Posterior vena cava (tissue), 2 donors: ENCODE data around the gene PSMF1. TPM values are rescaled to one million over a fixed set of nuclear protein-coding genes. Genes with fewer than 3 reads are reported as not detected.

Experiments used
- DNase-seq: peaks from one replicate; pipeline ENCODE4 v3.0.0-alpha.2; 2020; ENCODE audit warnings: low spot score
- intact Hi-C, 2 donors: fragments of 100-400 bp; cut with DNase I; formaldehyde crosslinking; loops; one replicate each; pipeline versions ENCODE4 v1.14.1 to v1.14.2; 2022 to 2023
- total RNA-seq, 2 donors: library from RNA; stranded (reverse); fragmentation: NEBNext Ultra II Directional; extraction: Animal tissue kit (Norgen Biotek cat#: 25700); gene quantifications; one replicate each; pipeline ENCODE4 v1.2.1, GENCODE V29; 2021
- donor health status: DM: yes; HTN: yes; CAD: no.
- donor health status: DM: yes; HTN: yes; CAD: no.

Gene PSMF1
- total RNA-seq, 2 donors from 2014 or later = 97.6 to 110 TPM

- no peak for DNase-seq
- intact Hi-C loops = no loop called here
These were observed 36.3 kb downstream of the PSMF1 start for GRCh38 chr20:1154691-1155090.

- DNase-seq = no peak
These were observed 36.9 kb downstream of the PSMF1 start for GRCh38 chr20:1155342-1155741.

GRCh38 chr20:1160496-1160895 is 42.1 kb downstream of the PSMF1 start:
- DNase-seq = no peak
- intact Hi-C loops = no loop called here

More at GRCh38 chr20:1155342-1155741, 36.9 kb downstream of the PSMF1 start:
- intact Hi-C loops = no loop called here

- DNase-seq = no peak
- intact Hi-C loops = no loop called here
These were observed 42.6 kb downstream of the PSMF1 start for GRCh38 chr20:1160991-1161390.

GRCh38 chr20:1163105-1163504 is 44.7 kb downstream of the PSMF1 start:
- no peak for DNase-seq
- intact Hi-C loops = no loop called here

GRCh38 chr20:1163653-1164052 is 45.3 kb downstream of the PSMF1 start:
- no peak for DNase-seq
- intact Hi-C loops = no loop called here

- DNase-seq = no peak
- intact Hi-C loops = no loop called here
These were observed 46.5 kb downstream of the PSMF1 start for GRCh38 chr20:1164871-1165270.

- DNase-seq = no peak
- intact Hi-C loops = no loop called here
These were observed 47.1 kb downstream of the PSMF1 start for GRCh38 chr20:1165521-1165920.

GRCh38 chr20:1165941-1166340 is 47.5 kb downstream of the PSMF1 start:
- intact Hi-C loops = no loop called here
- DNase-seq = no peak

GRCh38 chr20:1166948-1167720 is 48.7 kb downstream of the PSMF1 start:
- intact Hi-C loops = no loop called here
- DNase-seq = no peak

- intact Hi-C loops = no loop called here
- no peak for DNase-seq
These were observed 50.8 kb downstream of the PSMF1 start for GRCh38 chr20:1169224-1169623.

- intact Hi-C loops = loop anchor here in 1 of 2 donors (1.0 kb wide), 1 partner anchor 33 kb away; no protein-coding TSS in a partner anchor
- no peak for DNase-seq
These were observed 53.2 kb downstream of the PSMF1 start for GRCh38 chr20:1171461-1172093.

- no peak for DNase-seq
- intact Hi-C loops = no loop called here
These were observed 55.3 kb downstream of the PSMF1 start for GRCh38 chr20:1173698-1174097.

- intact Hi-C loops = no loop called here
- no peak for DNase-seq
These were observed 56.4 kb downstream of the PSMF1 start for GRCh38 chr20:1174787-1175186.

GRCh38 chr20:1177680-1178079 is 59.3 kb downstream of the PSMF1 start:
- intact Hi-C loops = no loop called here
- DNase-seq = no peak

- no peak for DNase-seq
These were observed 59.7 kb downstream of the PSMF1 start for GRCh38 chr20:1178103-1178502.

GRCh38 chr20:1178623-1179022 is 60.2 kb downstream of the PSMF1 start:
- DNase-seq = no peak
- intact Hi-C loops = no loop called here

More at GRCh38 chr20:1178103-1178502, 59.7 kb downstream of the PSMF1 start:
- intact Hi-C loops = no loop called here

GRCh38 chr20:1180949-1181348 is 62.5 kb downstream of the PSMF1 start:
- DNase-seq = no peak
- intact Hi-C loops = no loop called here

GRCh38 chr20:1182106-1182505 is 63.7 kb downstream of the PSMF1 start:
- DNase-seq = no peak
- intact Hi-C loops = no loop called here

GRCh38 chr20:1183153-1183552 is 64.8 kb downstream of the PSMF1 start:
- intact Hi-C loops = no loop called here
- no peak for DNase-seq

GRCh38 chr20:1184260-1184637 is 65.8 kb downstream of the PSMF1 start:
- no peak for DNase-seq
- intact Hi-C loops = no loop called here
